Cerebellar nuclear complex (tissue), 1 donor: ENCODE measurements around the gene BABAM2.

Source experiments
- DNase-seq, 2 experiments: peaks; one replicate each; lab custom pipeline; 2025; lab: John Stamatoyannopoulos, UW

The BABAM2 gene

DNA sequence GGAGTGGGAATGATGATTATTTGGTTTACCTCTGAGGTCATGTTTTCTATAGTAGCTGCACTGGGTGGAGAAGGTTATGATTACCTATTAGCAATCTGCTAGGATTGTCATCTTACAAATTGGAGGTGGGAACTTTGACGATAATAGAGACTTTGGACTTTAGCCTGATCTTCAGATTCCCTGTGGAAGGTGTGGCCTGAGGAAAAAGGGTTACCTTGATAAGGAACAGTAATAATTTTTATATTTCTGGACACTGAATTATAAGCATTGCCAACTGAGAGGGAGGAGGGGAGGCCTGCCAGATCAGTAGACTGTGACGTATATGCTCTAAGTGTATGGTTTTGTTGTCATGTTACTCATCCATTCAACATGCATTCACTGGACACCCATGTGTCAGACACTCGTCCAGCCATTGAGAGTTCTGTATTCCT, 318.7 kb downstream of the BABAM2 start:
- no peak for DNase-seq

DNA sequence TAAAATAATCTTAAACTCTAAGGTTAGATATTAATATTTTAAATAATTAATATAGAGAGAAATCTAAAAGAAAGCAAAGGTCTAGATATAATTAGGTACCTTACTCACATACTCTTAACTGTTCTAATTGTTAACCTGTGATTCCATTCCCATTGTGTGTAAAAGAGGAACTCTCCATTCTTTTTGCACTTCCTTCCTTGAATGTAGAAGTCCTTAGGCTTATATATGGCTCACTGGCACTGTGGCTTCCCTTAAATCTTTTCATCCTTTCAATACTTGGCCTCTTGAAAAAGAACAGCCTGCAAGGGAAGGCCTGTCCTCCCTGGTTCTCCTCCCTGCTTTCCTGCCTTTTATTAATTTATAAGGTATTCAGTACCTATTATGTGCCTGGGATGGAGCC, 319.3 kb downstream of the BABAM2 start:
- DNase-seq: no peak

- no peak for DNase-seq
Observed at GRCh38 chr2:28210535-28210934, 320.0 kb downstream of the BABAM2 start.

DNA sequence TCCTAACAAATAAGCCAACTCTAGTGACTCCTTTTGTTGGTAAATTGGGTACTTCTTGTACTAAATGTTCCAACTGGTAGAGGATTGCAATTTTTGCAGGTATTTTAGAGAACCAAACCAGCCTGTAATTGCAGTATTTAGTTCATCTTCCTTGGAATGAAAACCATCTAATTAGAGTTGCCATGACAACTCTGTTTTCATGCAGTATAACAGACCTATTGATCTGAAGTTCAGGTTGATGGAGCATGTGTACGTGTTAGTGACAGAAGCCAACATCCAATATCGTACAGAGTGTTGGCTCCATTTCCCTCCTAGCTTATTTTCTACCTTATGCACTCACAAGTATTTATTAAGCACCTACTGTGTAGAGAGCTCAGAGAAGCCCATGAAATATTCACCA, 325.8 kb downstream of the BABAM2 start:
- no peak for DNase-seq

DNA sequence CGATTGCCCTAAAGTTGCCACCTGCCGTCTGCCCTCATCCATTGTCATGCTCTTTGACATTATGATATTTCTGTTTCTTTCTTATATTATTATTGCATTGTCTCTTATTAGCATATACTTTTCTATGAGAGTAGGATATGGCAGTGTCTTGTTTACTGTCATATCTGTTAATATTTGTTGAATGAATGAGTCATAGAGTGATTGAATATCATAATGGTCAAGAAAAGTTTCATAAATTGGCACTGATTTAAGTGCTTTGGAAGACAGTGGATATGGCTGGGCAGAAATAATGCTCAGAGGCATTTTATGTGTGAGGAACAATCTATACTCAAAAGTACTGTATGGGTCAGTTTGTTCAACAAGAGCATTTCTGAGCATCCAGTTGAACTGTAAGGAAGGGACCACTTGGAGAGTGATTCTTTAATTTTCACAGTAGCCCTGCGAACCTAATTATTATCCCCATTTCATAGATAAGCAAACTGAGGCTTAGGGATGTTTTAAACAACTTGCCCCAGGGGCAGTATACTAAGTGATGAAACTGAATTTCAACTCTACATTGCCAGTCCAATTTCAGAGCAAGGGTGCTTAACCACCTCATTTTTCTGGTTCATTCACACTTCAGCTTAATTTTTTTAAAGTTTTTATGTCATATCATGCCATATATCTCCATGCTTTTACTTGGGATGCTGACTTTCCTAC, 326.7 kb downstream of the BABAM2 start:
- DNase-seq: no peak

DNA sequence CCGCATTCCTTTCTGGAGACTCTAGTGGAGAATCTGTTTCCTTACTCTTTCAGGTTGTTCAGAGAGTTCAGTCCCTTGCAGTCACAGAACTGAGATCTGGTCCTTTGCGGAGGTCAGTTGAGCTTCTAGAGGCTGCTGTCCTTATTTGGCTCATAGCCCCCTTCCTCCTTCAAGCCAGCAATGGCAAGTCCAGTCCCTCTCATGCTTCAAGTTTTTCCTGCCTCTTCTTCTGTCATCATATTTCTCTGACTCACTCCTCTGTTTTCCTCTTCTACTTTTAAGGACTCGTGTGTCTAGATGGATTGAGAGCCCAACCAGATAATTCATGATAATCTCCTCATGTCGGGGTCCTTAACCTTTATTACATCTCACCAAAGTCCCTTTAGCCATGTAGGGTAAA, 328.6 kb downstream of the BABAM2 start:
- no peak for DNase-seq

- no peak for DNase-seq
Observed at GRCh38 chr2:28219758-28220368, 329.3 kb downstream of the BABAM2 start.

GRCh38 chr2:28224648-28225472, 334.3 kb downstream of the BABAM2 start:
- DNase-seq: no peak

- no peak for DNase-seq
Observed at GRCh38 chr2:28225473-28226080, 335.0 kb downstream of the BABAM2 start.

GRCh38 chr2:28226558-28226957, 336.0 kb downstream of the BABAM2 start:
- no peak for DNase-seq

GRCh38 chr2:28227498-28227897, 337.0 kb downstream of the BABAM2 start:
- DNase-seq: no peak

DNA sequence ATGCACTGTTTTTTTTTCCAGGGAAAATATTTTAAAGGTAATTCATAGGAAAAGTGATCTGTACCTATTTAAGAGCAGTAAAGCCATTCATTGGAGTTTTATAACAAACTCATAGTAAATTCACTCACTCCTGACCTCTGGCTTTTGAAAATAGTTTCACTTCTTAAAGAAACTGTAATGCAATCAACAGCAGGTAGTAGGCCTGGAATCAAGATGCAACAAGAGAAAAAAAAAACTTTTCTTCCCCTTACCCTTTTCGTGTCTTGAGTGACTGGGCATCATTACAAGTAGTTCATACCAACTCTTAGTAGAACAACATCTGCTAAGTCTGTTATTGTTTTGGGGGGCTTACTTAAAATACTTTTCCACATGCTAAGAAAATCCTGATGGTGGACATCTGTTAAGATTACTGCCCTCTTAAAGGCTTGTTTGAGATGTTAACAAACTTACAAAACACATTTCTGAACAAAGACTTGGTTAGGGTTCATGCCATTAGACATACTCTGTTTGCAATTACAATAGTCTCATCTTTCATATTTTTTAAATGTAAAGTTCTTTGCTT, 338.0 kb downstream of the BABAM2 start:
- no peak for DNase-seq

GRCh38 chr2:28231110-28231631, 340.6 kb downstream of the BABAM2 start:
- DNase-seq: no peak

DNA sequence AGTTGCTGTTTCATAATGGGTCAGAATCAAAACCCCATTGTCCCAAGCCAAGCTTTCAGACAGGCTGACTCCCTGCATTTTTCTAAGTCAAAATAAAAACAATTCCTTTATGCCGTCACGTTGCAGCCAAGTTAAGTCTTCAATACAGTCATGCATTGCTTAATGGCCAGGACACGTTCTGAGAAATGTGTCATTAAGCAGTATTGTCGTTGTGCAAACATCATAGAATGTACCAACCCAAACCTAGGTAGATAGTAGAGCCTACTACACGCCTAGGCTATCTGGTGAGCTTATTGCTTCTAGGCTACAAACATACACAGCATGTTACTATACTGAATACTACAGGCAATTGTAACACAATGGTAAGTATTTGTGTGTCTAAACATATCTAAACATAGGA, 341.8 kb downstream of the BABAM2 start:
- no peak for DNase-seq

DNA sequence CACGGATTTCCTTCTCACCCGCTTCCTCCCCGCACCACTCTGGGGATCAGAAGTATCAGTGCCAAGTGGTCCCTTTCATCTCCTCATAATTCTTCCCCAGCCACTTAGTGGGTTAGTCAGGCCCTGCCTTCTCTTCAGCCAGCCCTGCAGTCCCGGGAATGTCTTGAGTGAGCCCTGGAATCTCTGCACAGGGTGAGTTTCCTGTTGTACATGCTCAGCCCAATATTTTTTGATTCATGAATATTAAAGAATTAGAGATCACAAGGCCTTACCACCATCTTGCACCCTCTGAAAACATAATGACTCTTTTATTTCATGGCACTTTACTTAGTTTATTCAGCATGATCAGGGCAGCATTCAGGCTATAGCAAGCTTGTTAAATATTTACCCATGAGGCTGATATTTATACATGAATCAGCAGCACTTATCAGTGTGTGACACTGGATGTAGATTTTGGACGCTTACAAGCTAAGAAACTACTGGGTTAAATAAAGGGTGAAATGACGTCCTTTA, 342.7 kb downstream of the BABAM2 start:
- no peak for DNase-seq

GRCh38 chr2:28234807-28235206, 344.3 kb downstream of the BABAM2 start:
- DNase-seq: no peak

GRCh38 chr2:28239207-28239606, 348.7 kb downstream of the BABAM2 start:
- no peak for DNase-seq

DNA sequence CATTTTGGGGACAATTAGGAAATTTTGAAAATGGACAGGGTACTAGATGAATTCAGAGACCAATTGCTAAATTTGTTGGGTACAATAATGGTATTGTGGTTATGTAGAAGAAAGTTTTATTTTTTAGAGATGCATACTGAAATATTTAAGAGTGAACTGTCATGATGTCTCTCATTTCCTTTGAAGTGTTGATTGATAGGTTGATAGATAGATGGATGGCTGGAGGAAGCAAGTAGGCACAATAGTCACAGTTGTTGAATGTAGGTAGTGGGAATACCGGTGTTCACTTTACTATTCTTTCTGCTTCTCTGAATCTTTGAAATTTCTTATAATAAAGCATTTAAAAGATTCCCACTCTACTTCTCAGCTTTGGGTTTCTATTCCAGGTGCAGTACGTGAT, 350.4 kb downstream of the BABAM2 start:
- no peak for DNase-seq

DNA sequence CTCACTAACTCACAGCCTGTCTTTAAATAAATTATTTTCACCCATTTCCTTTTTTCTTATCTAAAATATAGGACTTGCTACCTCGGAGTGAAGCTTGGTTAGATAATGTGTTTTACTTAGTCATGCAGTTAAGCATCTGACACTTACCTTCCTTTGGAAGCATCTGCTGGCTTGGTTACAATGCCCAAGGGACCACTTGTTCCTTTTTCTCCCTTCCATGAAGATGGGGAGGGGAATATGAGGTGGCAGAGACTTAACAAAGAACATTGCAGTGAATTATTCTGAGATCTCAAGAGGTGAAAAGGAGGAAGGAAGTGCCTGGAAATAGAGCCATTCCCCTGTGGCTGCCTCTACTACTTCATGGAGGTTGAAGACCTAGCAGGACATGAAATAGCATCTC, 356.8 kb downstream of the BABAM2 start:
- no peak for DNase-seq

- no peak for DNase-seq
Observed at GRCh38 chr2:28247734-28248133, 357.2 kb downstream of the BABAM2 start.

DNA sequence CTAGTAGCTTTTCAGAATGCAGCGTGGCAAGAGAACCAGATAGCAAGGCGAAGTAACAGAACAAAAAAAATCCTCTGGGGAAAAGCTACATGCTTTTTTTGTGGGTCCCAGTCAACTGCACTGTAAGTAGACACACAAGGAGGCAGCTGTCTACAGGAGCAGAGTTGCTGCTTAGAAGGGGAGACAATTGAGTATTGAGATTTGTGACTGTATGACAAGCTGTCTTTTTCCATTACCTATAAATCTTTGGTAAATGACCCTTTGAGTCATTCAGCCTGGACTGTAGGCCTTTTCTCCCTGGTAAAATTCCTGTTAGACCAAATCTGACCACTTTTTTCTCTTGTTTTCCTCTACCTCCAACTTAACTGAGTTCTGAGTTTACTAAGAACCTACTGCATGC, 358.0 kb downstream of the BABAM2 start:
- DNase-seq: no peak

- DNase-seq: no peak
Observed at GRCh38 chr2:28250006-28250405, 359.5 kb downstream of the BABAM2 start.
